A549 (cell line): Measurements from ENCODE around the gene PGS1. TPM values are rescaled to one million over a fixed set of nuclear protein-coding genes. Genes with fewer than 3 reads are reported as not detected.
A peak's percentile ranks its signal among the peaks of the same experiment; 100 is the strongest.

Source experiments
- ATAC-seq, 2 experiments: fragments of 200-7000 bp in 1 of 2; fragments of >200 bp in 1 of 2; cut with Nextera tagmentation in 1 of 2; cut with Tn5 transposase in 1 of 2; 3 replicates each; pipeline versions ENCODE4 v1.8.0 to v1.9.1; 2018 to 2020; ENCODE audit warnings: mild to moderate bottlenecking in 1 of 2, moderate library complexity in 1 of 2
- CTCF ChIA-PET: fragments of 300-600 bp; sonication (Branson Sonifier 250); formaldehyde crosslinking; extraction: SDS; loops from one replicate; lab custom pipeline; 2021; ENCODE audit warnings: antibody characterized with exemption, inconsistent platforms; lab: Yijun Ruan, JAX
- POLR2A ChIA-PET: fragments of 350-600 bp; formaldehyde crosslinking; extraction: SDS; loops from one replicate; lab custom pipeline; 2021; ENCODE audit warnings: antibody characterized with exemption, inconsistent platforms; lab: Yijun Ruan, JAX
- DNase-seq, 2 experiments: peaks; one replicate each; pipeline versions ENCODE4 v3.0.0 to v3.0.0-alpha.2; 2011 to 2016; ENCODE audit warnings: low read depth in 1 of 2, low spot score in 1 of 2
- FAIRE-seq: peaks from 2 replicates; lab custom pipeline; 2011; peaks lifted over from hg19 to GRCh38; lab: Jason Lieb, UNC
- H3K27ac ChIP-seq, 2 experiments: fragments of >200 bp; sonication (Bioruptor Twin); formaldehyde crosslinking; 3 replicates each; pipeline ENCODE4 v1.5.1; 2016 to 2017
- H3K4me1 ChIP-seq: fragments of >200 bp; sonication (Bioruptor Twin); formaldehyde crosslinking; 3 replicates; pipeline ENCODE4 v1.6.1; 2016
- H3K4me2 ChIP-seq: fragments of >200 bp; sonication (Bioruptor Twin); formaldehyde crosslinking; 3 replicates; pipeline ENCODE4 v1.6.1; 2016
- H3K4me3 ChIP-seq: fragments of >200 bp; sonication (Bioruptor Twin); formaldehyde crosslinking; 3 replicates; pipeline ENCODE4 v1.5.1; 2016
- H3K9me3 ChIP-seq: fragments of >200 bp; sonication (Bioruptor Twin); formaldehyde crosslinking; 3 replicates; pipeline ENCODE4 v1.6.1; 2016
- BCL3 ChIP-seq: fragments of >200 bp; sonication (Bioruptor Twin); formaldehyde crosslinking; IDR thresholded peaks from 3 replicates; pipeline ENCODE4 v1.6.1; 2016
- BHLHE40 ChIP-seq: IDR thresholded peaks from 2 replicates; pipeline ENCODE4 v1.6.1; 2012; ENCODE audit warnings: low read depth, low read length, inconsistent platforms
- CEBPB ChIP-seq, 2 experiments: fragments of >200 bp in 1 of 2; sonication (Bioruptor Twin) in 1 of 2; formaldehyde crosslinking in 1 of 2; IDR thresholded peaks; 2 replicates each; pipeline ENCODE4 v1.6.1; 2012 to 2016
- CTCF ChIP-seq: fragments of >200 bp; sonication (Bioruptor Twin); formaldehyde crosslinking; IDR thresholded peaks from 3 replicates; pipeline ENCODE4 v1.5.1; 2016
- EP300 ChIP-seq, 2 experiments: fragments of >200 bp; sonication (Bioruptor Twin); formaldehyde crosslinking; IDR thresholded peaks; 2 replicates in 1 of 2; 3 replicates in 1 of 2; pipeline ENCODE4 v1.6.1; 2016 to 2017
- HOXB5 ChIP-seq: fragments of 250-450 bp; sonication (Bioruptor Pico); IDR thresholded peaks from 2 replicates; pipeline ENCODE4 v1.5.0; 2020; ENCODE audit warnings: mild to moderate bottlenecking, moderate library complexity
- KDM5A ChIP-seq: fragments of 200-600 bp; sonication (generic); IDR thresholded peaks from 2 replicates; pipeline ENCODE4 v1.6.1; 2016; ENCODE audit warnings: antibody characterized with exemption, mild to moderate bottlenecking
- RCOR1 ChIP-seq: fragments of 150-350 bp; IDR thresholded peaks from 2 replicates; pipeline ENCODE4 v1.6.1; 2014; ENCODE audit warnings: antibody characterized with exemption, low read length, low read depth
- REST ChIP-seq: fragments of 200-600 bp; sonication (generic); IDR thresholded peaks from 2 replicates; pipeline ENCODE4 v1.6.1; 2016; ENCODE audit warnings: antibody characterized with exemption, mild to moderate bottlenecking, moderate library complexity
- RNF2 ChIP-seq: fragments of 200-600 bp; sonication (generic); IDR thresholded peaks from 2 replicates; pipeline ENCODE4 v1.6.1; 2016; ENCODE audit warnings: low read depth, mild to moderate bottlenecking, antibody characterized with exemption, moderate library complexity, borderline replicate concordance
- SMC3 ChIP-seq: fragments of >200 bp; sonication (Bioruptor Twin); formaldehyde crosslinking; IDR thresholded peaks from 3 replicates; pipeline ENCODE4 v1.6.1; 2018; ENCODE audit warnings: inconsistent platforms
- TFCP2L1 ChIP-seq: fragments of 250-450 bp; sonication (Bioruptor Pico); IDR thresholded peaks from 2 replicates; pipeline ENCODE4 v1.5.0; 2021; ENCODE audit warnings: mild to moderate bottlenecking
- TP53 ChIP-seq: fragments of 250-450 bp; sonication (Bioruptor Pico); IDR thresholded peaks from 2 replicates; pipeline ENCODE4 v1.5.0; 2021; ENCODE audit warnings: mild to moderate bottlenecking, moderate library complexity
- ZFP36 ChIP-seq: fragments of 450-650 bp; IDR thresholded peaks from 2 replicates; pipeline ENCODE4 v1.6.1; 2014; ENCODE audit warnings: borderline replicate concordance; ENCODE audit not compliant: partially characterized antibody
- ZNF302 ChIP-seq: fragments of 250-450 bp; sonication (Bioruptor Pico); IDR thresholded peaks from 2 replicates; pipeline ENCODE4 v1.9.0; 2021; ENCODE audit warnings: inconsistent platforms, mild to moderate bottlenecking, moderate library complexity
- ZSCAN20 ChIP-seq: fragments of 250-450 bp; sonication (Bioruptor Pico); IDR thresholded peaks from 2 replicates; pipeline ENCODE4 v1.8.0; 2022; ENCODE audit warnings: mild to moderate bottlenecking, moderate library complexity
- WGBS: methylation state at CpG from one replicate; pipeline ENCODE4 v1.1.6; 2017; ENCODE audit errors: missing lambda C conversion rate; 5-methylcytosine and 5-hydroxymethylcytosine counted together
- polyA plus RNA-seq, 4 experiments: library from polyadenylated mRNA; depleted of rRNA in 3 of 4; stranded (reverse); fragments of >200 nt; fragmentation: RNase III in 1 of 4; extraction: RNeasy Plus Mini Kit Qiagen cat#74134 plus additional on column Dnase treatment in 1 of 4; gene quantifications; 2 replicates in 3 of 4; 3 replicates in 1 of 4; pipeline ENCODE4 v1.2.3, GENCODE V29; 2011 to 2017
- TF ChIP-seq, protein P1 (sequence below): fragments of 150-350 bp; IDR thresholded peaks from 2 replicates; pipeline ENCODE4 v1.6.1; 2014; ENCODE audit warnings: low read depth, mild to moderate bottlenecking, low read length
- TF ChIP-seq, protein P2 (sequence below): fragments of 450-650 bp; IDR thresholded peaks from 2 replicates; pipeline ENCODE4 v1.6.1; 2014; ENCODE audit warnings: antibody characterized with exemption

The PGS1 gene
- polyA plus RNA-seq, 2 of the 4 experiments (the other 2 are of a cell fraction): 23.7 to 29.5 TPM

GRCh38 chr17:78432226-78433012 lies 54.0 kb downstream of the PGS1 start (continued):
- TF ChIP-seq, protein P1, sequence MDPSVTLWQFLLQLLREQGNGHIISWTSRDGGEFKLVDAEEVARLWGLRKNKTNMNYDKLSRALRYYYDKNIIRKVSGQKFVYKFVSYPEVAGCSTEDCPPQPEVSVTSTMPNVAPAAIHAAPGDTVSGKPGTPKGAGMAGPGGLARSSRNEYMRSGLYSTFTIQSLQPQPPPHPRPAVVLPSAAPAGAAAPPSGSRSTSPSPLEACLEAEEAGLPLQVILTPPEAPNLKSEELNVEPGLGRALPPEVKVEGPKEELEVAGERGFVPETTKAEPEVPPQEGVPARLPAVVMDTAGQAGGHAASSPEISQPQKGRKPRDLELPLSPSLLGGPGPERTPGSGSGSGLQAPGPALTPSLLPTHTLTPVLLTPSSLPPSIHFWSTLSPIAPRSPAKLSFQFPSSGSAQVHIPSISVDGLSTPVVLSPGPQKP: no peak

- H3K4me3 ChIP-seq: no peak overlapping the region
- CTCF ChIA-PET: interaction anchor here (1.8 to 3.9 kb wide), 3 partner anchors 11 to 182 kb away, joined by 5 to 31 read pairs (median 18); no protein-coding TSS in a partner anchor
- no peak for TF ChIP-seq HOXB5 (CRISPR knock-in tag)
- TF ChIP-seq RNF2: no peak
- TF ChIP-seq, protein P2, sequence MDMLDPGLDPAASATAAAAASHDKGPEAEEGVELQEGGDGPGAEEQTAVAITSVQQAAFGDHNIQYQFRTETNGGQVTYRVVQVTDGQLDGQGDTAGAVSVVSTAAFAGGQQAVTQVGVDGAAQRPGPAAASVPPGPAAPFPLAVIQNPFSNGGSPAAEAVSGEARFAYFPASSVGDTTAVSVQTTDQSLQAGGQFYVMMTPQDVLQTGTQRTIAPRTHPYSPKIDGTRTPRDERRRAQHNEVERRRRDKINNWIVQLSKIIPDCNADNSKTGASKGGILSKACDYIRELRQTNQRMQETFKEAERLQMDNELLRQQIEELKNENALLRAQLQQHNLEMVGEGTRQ: no peak
- no peak for TF ChIP-seq BCL3
- TF ChIP-seq BHLHE40: no peak
- no peak for TF ChIP-seq CTCF
- TF ChIP-seq RCOR1: no peak
- no peak for TF ChIP-seq TFCP2L1 (CRISPR knock-in tag)
- no peak for TF ChIP-seq KDM5A
- no peak for TF ChIP-seq ZNF302 (CRISPR knock-in tag)
- TF ChIP-seq SMC3: no peak
- no peak for TF ChIP-seq CEBPB (IDR thresholded peaks at IDR 0.05)
- TF ChIP-seq EP300 (IDR thresholded peaks at IDR 0.05): no peak
- TF ChIP-seq ZSCAN20 (CRISPR knock-in tag): no peak
- DNase-seq: no peak
- POLR2A ChIA-PET: no interaction called here
- H3K4me1 ChIP-seq: no peaks in the 10 kb centered on the region
- ATAC-seq: 0 out of 6 replicates have a peak, but pooled peaks of 1 of the 2 experiments have one; percentile 1
- 78% methylated on average over 20 of the region's 20 CpGs for WGBS
- FAIRE-seq: no peak
- no peaks in the 10 kb centered on the region for H3K9me3 ChIP-seq
- no peak overlapping the region for H3K4me2 ChIP-seq
- no peak overlapping the region for H3K27ac ChIP-seq
Measured at GRCh38 chr17:78433013-78433727, 54.7 kb downstream of the PGS1 start.

GRCh38 chr17:78433780-78434335 lies 55.4 kb downstream of the PGS1 start:
- Histone ChIP-seq H3K4me1 (no peaks in the 10 kb centered on the region), H3K4me3 (no peak overlapping the region), H3K27ac (no peak overlapping the region), H3K9me3 (no peaks in the 10 kb centered on the region), H3K4me2 (no peak overlapping the region)
- DNase-seq (no peak), ATAC-seq (peak in 1 of 2 experiments; percentile 4; a peak in 1 of 6 replicates), FAIRE-seq (no peak)
- ChIA-PET CTCF (interaction anchor here (0.9 to 5.1 kb wide), 5 partner anchors 10 to 275 kb away, joined by 3 to 67 read pairs (median 18); no protein-coding TSS in a partner anchor), POLR2A (no interaction called here)
- WGBS: 92% methylated on average over 13 of the region's 13 CpGs
- TF ChIP-seq ZFP36: no peak
- TF ChIP-seq, protein P1: no peak
- no peak for TF ChIP-seq TP53
- no peak for TF ChIP-seq REST
- TF ChIP-seq KDM5A: no peak
